OCI-LY3 (cell line): Measurements from ENCODE around the gene HES2.
"Not testable (repeated sequence)": the region's sequence is repeated elsewhere in the genome, so short reads cannot be mapped to it uniquely, and the experiment has no call there.

Source experiments
- H2AFZ ChIP-seq: fragments of 200-600, 300-600 bp; shearing (Covaris generic); 2 replicates; pipeline ENCODE4 v1.6.0; 2014; ENCODE audit warnings: antibody characterized with exemption, low read depth, low read length
- H3K27ac ChIP-seq: fragments of 200-600, 300-600 bp; sonication (generic); 2 replicates; pipeline ENCODE4 v1.5.1; 2014; ENCODE audit warnings: mild to moderate bottlenecking, low read length, moderate library complexity, mixed read lengths
- H3K27me3 ChIP-seq: fragments of 200-600, 300-600 bp; sonication (generic); 2 replicates; pipeline ENCODE4 v1.6.1; 2014; ENCODE audit warnings: low read depth, low read length, mixed read lengths
- H3K36me3 ChIP-seq: fragments of 200-600, 300-600 bp; sonication (generic); replicated peaks from 2 replicates; pipeline ENCODE3; 2014; ENCODE audit warnings: low read depth, low read length, mixed read lengths
- H3K4me1 ChIP-seq: fragments of 300-600, 200-600 bp; sonication (generic); 2 replicates; pipeline ENCODE4 v1.6.1; 2014; ENCODE audit warnings: low read length, mixed read lengths
- H3K4me2 ChIP-seq: fragments of 200-600, 300-600 bp; sonication (generic); 2 replicates; pipeline ENCODE4 v1.6.1; 2014; ENCODE audit warnings: low read length, mixed read lengths
- H3K4me3 ChIP-seq: fragments of 300-600, 200-600 bp; sonication (generic); 2 replicates; pipeline ENCODE4 v1.5.1; 2014; ENCODE audit warnings: antibody characterized with exemption, mild to moderate bottlenecking, low read length, moderate library complexity
- H3K79me2 ChIP-seq: fragments of 300-600, 200-600 bp; shearing (Covaris generic); 2 replicates; pipeline ENCODE4 v1.6.1; 2014; ENCODE audit warnings: mild to moderate bottlenecking, low read length, mixed read lengths
- H3K9ac ChIP-seq: fragments of 300-600, 200-600 bp; shearing (Covaris generic); 2 replicates; pipeline ENCODE4 v1.6.0; 2014; ENCODE audit warnings: mild to moderate bottlenecking, low read length, moderate library complexity
- H3K9me3 ChIP-seq: fragments of 200-600, 300-600 bp; shearing (Covaris generic); 2 replicates; pipeline ENCODE4 v1.6.1; 2014; ENCODE audit warnings: low read length, mixed read lengths; ENCODE audit not compliant: insufficient read depth
- H4K20me1 ChIP-seq: fragments of 200-600, 300-600 bp; sonication (generic); 2 replicates; pipeline ENCODE4 v1.6.1; 2016; ENCODE audit warnings: low read length, mixed read lengths; ENCODE audit not compliant: insufficient read depth
- CTCF ChIP-seq: fragments of 200-600, 300-600 bp; sonication (generic); IDR thresholded peaks from 2 replicates; pipeline ENCODE4 v1.5.1; 2014; ENCODE audit warnings: antibody characterized with exemption, low read length, low read depth

HES2 gene

GRCh38 chr1:6365047-6365446, 54.7 kb downstream of the HES2 start:
- H3K27me3 ChIP-seq: no peaks in the 10 kb centered on the region
- H3K9ac ChIP-seq: no peak overlapping the region
- H2AFZ ChIP-seq: no peak overlapping the region
- H3K9me3 ChIP-seq: no peaks in the 10 kb centered on the region
- H3K79me2 ChIP-seq: no peaks in the 10 kb centered on the region
- peaks cover 7% of the 10 kb centered on the region; the same call in 1 of the 2 replicates for H3K4me1 ChIP-seq
- no peaks in the 10 kb centered on the region for H3K36me3 ChIP-seq
- no peaks in the 10 kb centered on the region for H4K20me1 ChIP-seq
- H3K4me3 ChIP-seq: no peak overlapping the region
- TF ChIP-seq CTCF: no peak
- no peak overlapping the region for H3K27ac ChIP-seq
- no peak overlapping the region for H3K4me2 ChIP-seq

- not testable (repeated sequence) for H3K4me2 ChIP-seq, H3K9ac ChIP-seq, H3K9me3 ChIP-seq, H4K20me1 ChIP-seq, H3K27me3 ChIP-seq, H3K4me3 ChIP-seq, H3K36me3 ChIP-seq, H2AFZ ChIP-seq, H3K27ac ChIP-seq, H3K79me2 ChIP-seq
- peak; percentile 30 for TF ChIP-seq CTCF
- peaks cover 18% of the 10 kb centered on the region; the same call in 1 of the 2 replicates for H3K4me1 ChIP-seq
Measured at GRCh38 chr1:6363085-6363884, 56.4 kb downstream of the HES2 start.
